Activated naive CD4-positive, alpha-beta T cell treated with Interleukin-2 at 50 U/mL for 16 hours (primary cell): Measurements from ENCODE around the gene TPRN.
A peak's percentile ranks its signal among the peaks of the same experiment; 100 is the strongest.

Experiments used
- DNase-seq: peaks from one replicate; pipeline ENCODE4 v3.0.0-alpha.2; 2020

Gene TPRN

DNA sequence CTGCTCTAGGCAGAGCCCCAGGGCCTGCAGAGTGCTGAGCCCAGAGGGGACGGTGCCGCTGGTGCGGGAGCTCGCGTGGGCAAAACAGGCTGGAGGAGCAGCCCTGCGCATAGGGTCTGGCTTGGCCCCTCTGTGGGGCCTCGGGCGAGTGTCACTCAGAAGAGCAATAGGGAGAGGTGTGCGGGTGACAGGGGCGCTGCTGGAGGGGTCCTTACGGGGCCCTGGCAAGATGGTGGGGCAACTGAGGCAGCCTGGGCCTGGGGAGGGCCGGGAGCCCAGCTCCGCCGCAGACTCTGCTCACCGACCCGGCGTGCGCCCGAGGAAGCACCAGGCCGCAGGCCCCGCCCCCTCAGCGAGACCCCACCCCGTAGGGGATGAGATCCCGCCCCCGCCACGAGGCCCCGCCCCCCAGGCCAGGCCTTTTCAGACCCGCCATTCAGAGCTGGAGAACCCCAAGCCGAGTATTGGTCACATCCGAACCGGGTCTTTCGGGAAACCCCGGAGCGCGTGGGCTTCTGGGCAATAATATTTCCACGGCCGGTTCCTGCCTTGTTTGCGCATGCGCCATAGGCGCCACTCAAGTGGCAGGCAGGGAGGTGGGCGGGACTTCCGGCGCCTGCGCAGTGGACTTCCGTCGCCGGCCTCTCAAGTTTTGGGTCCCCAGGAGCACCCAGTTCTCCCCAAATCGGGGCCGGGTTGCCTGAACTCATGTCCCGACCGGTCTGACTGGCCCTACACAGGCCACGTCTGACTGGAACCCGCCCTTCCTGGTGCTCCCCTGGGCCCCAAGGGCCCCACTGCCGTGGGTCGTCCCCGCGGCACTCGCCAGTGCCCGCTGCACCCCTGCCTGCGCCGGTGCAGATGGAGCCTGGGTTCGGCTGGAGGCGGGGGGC is 22.8 kb upstream of the TPRN start:
- DNase-seq, result peak; percentile 99

DNA sequence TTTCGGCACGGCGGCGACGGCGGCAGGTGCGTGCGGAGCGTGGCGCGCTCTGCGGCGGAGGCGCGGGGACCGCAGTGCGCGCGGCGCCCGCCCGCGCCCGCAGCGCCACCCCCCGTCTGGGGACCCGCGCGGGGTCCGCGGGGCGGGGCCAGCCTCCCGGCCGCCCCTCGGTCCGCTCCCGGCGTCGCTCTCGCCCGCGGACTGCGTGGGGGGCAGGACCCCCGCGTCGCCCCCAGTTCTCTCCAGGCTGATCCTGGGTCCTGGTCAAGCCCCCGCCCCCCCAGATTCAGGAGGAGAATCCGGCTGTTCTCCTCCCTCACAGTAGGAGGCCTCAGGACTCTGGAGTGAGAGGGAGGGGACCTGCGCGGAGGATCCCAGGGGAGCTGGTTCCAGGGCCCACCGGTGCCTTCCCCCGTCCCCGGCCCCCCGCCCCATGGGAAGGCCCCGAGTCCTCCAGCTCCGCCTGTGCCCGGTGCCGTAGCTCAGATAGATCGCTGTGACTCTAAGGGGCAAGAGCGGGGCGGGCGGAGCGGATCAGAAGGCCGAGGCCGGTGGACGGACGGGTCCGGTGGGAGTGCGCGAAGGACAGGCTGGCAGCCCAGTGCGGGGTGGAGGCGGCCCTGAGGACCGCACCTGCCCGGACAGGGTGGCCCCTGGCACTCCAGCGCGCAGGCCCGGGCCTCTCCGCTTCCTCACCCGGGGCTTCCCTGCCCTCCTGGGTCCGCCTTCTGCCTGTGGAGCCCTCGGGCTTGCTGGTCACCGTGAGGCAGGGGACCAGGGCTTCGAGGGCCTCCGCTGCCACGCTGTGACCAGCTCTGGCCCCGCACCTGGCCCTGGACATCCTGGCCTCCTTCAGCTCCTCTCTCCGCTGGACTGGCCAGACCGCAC is 21.9 kb upstream of the TPRN start, which contains the start of gene RNF208:
Gene RNF208, minus strand, starts transcription at position 51 of the 888 bp plus-strand sequence. CDS start 1,028 bp downstream, outside the sequence.
- DNase-seq, result no peak

DNA sequence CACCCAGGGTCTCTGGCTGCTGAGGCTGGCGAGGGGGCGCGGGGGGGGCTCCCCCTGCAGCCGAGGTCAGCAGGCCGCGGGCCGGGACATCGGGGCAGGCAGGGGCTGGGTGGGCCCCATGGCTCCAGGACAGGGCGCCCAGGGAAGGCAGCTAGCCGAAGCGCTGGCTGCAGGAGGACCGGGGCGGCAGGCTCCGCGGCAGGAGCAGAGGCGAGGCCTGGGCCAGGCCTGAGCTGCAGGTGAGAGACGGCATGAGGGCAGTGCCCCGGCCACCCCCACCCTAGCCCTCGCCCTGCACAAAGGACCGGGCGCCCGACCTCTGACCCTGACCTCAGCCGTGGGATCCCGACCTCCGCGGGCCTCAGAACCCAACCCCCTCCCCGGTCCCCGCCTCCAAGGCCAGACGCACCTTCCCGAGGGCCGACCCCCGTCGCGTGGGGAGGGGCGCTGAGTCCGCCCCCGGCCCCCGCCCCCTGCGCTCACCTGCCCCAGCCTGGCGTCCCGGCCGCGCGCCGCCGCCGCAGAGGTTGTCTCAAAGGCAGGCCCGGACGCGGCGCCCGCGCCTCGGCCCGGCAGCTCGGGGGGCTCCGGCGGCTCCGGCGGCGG is 21.1 kb upstream of the TPRN start:
- no peak for DNase-seq

DNA sequence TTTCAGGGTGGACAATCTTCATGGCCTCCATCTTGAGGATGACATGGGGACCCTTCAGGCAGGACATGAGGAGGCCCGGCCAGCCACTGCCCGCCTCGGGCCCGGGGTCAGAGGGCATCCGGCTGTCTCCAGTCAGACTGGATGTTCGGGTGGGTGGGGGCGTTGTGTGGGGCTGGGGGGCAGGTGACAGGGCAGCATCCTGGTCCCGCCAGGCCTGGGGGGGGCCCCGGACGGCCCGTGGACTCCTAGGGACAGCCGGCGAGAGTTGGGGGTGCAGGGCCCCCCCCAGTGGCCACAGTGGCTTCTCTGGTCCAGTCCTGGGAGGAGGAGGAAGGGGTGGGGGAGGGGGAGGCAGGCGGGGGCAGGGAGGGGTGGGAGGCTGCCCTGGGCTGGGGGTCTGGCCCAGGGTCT is 20.6 kb upstream of the TPRN start:
- DNase-seq, result no peak

DNA sequence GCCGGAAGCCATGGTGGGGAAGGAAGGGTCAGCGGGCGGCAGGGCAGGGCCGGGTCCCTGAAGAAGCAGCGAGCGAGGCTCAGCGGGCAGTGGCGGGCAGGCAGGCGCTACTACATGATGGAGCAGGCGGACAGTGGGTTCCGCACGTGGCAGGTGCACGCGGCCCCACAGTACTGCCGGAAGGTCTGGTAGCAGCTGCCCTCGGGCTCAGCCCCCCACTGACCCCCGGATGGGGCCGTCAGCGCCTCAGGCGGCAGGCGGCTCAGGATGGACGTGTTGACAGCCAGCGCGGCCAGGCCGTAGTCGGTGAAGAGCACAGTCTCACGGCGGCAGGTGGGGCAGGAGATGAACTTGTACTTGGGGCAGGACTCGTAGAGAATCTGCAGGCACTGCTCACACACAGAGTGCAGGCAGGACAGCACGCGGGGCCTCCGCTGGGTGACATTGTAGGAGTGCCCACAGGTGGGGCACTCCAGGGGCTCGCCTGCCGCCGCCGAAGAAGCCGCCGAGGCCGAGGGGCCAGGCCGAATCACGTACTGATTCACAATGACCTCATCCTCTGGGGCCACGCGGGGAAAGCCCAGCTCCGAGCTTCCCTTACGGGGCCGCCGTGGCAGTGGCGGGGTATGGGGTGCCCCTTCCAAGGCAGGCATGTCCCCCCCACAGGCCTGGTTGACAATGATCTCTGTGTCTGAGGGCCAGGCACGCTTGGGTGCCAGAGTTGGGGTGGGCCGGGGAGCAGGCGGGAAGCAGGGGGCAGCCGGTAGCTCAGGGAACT is 20.0 kb upstream of the TPRN start:
- DNase-seq, result no peak

DNA sequence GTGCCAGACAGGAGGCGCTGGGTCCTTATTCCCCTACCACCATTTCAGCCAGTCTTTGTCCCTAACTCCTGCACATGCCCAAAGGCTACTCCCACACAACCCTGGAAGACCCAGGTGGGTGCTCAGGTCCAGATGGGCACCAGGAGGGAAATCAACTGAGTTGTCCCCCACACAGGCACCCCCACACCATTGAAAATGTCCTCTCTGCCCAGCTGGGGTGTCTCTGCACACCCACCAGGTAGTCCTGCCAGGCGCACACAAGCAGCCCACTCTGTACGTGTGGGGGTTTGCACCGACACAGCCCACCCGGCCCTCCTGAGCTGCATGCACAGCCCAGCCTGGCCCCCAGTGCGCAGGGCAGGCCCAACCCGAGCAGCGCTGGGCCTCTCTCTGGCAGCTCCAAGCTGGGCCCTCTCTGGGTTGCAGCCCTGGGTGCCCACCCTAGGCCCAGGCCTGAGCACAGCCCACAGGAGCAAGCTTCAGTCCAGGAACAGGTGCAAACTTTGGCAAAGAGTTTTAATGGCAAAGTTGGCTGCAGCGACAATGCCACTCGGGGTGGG is 19.3 kb upstream of the TPRN start:
- DNase-seq, result no peak

DNA sequence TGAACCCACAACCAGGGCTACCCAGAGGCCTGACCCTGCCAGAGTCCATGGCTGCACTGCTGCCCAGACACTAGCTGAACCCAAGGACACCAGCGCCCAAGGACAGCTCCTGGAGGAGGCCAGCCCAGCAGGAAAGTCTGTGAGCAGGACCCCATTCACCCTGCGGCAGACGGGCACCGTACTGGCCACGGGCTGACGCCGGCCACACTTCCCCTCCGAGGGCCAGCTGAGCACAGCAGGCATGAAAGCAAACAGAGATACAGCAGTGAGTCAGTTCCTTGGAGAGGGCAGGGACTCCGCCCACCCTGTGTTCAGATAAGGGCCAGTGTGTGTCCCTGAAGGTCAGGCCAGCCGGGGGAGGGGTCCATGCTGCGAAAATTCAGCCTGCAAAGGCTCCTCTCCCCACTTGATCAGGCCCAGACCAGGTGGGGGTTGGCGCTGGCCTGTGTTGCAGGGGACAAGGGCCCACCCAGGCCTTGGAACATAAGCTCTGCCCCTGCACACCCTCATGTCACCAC is 18.3 kb upstream of the TPRN start:
- no peak for DNase-seq

DNA sequence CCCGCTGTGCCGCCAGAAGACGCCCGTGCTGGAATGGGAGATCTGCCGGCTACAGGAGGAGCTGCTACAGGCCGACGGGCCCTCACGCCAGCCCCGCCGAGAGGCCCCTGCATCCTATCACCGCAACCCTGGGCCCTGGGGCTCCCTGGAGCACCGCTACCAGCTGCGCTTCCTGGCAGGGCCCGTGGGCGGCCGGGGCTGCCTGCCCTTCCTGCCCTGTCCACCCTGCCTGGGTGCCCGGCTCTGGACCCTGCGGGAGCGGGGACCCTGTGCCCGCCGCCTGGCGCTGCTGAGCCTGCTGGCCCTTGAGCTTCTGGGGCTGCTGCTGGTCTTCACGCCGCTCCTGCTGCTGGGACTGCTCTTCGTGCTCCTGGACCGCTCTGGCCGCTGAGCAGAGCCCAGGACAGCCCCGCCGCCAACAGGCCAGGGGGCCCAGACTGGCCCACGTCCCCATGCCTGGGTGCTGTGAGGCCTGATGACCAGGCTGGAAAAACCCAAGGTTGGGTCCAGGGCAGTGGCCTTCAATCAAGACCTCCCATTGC is 17.7 kb upstream of the TPRN start:
- no peak for DNase-seq

DNA sequence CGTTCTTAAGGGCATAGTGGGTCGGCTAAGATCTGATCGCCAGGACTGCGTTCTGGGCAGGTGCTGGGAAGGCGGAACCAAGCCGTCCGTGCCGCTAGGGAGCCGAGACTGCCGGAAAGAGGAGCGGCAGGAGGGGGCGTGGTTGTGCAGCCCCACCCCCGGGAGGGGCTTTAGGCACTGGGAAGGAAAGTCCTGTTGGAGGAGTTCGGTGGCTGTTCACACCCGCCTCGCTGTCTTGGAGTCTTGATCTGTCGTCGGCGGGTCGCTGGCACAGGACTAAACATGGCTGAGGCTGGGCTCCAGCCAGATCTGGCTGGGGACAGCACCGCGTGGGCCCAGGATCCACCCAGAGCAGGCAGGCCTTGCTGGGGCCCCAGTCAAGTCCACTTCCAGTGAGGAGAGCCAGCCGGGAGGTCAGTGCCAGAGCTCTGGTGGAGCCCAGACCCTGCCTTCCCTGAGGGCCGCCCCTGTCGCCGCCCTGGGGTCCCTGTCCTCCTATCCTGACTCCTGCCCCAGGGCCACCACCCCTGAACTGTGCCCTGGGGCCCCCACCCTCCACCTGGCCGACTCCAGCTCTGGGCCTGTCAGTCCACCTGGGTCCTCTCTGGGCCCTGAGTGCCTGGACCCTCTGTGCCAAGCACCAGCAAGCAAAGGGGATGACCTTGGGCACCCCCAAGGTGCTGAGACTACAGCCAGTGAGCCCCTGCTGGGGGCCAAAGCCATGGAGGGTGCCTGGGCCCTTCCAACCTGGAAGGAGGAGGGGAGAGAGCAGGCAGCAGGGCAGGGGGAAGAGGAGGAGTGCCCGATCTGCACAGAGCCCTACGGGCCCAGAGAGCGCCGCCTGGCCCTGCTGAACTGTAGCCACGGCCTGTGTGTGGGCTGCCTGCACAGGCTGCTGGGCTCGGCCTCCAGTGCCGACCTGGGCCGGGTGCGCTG is 17.0 kb upstream of the TPRN start:
- DNase-seq, result no peak

DNA sequence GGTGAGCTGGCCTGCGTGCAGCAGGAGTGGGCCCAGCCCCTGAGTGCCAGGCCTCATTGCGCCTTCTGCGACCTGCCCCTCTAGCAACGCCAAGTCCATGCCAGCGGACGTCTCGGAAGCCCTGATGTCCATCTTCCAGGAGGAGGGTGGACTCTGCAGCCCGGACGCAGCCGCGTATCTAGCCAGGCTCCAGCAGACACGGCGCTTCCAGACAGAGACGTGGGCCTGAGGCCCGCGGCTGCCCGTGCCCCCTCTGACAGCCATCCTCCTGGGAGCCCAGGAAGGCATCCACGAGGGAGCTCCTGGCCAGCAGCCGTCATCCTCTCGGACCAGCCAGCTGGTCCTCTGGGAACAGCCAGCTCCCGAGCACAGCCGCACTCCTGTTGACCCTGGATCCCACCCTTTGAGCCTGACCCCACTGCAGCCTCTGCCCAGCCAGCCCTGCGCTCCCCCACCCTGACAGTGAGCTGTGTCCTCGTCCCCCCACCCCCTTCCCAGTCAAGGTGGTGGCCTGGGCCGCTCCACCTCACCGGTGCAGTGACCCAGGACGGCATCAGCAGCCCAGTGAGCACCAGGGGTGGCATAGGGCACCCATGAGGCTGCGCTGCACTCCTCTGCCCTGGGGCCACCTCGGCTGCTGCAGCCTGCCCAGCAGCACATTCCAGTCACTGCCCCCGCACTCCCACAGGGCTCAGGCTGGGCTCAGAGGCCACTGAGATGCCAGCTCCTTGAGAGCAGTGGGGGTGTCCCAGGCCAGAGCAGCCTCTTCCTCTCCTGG is 15.8 kb upstream of the TPRN start:
- no peak for DNase-seq

DNA sequence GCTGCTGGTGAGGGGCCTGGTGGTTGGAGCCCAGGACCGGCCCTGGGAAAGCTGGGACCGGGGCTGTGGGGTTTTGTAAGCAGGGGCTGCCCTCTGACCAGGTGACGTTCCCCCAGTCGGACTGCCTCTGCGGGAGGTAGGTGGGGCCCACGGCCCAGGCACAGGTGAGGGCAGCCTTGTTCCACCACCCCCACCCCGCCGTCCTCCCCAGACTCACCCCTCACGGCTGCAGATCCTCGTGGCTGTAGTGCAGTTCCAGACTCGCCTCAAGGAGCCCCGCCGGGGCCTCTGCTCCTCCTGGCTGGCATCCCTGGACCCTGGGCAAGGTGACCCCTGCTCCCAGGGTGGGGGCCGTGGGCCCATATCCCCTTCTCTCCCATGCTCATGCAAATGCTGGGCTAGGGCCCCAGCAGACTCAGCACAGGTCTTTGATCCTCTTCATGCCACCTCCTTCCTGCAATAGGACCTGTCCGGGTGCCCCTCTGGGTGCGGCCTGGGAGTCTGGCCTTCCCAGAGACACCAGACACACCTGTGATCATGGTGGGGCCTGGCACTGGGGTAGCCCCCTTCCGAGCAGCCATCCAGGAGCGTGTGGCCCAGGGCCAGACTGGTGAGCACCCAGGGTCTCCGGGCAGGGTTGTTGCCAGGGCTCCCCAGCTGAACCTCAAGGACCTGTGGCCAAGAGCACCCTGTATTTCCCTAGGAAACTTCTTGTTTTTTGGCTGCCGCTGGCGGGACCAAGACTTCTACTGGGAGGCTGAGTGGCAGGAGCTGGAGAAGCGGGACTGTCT is 14.8 kb upstream of the TPRN start:
- no peak for DNase-seq

DNA sequence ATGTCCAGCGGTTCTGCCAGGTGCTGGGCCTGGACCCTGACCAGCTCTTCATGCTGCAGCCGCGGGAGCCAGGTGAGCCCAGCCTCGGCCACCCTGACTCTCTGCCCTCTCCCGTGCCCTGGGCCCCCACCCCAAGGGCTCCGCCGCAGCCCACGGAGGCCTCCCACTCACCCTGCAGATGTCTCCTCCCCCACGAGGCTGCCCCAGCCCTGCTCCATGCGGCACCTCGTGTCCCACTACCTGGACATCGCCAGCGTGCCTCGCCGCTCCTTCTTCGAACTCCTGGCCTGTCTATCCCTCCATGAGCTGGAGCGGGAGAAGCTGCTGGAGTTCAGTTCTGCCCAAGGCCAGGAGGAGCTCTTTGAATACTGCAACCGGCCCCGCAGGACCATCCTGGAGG is 14.1 kb upstream of the TPRN start:
- DNase-seq, result no peak

DNA sequence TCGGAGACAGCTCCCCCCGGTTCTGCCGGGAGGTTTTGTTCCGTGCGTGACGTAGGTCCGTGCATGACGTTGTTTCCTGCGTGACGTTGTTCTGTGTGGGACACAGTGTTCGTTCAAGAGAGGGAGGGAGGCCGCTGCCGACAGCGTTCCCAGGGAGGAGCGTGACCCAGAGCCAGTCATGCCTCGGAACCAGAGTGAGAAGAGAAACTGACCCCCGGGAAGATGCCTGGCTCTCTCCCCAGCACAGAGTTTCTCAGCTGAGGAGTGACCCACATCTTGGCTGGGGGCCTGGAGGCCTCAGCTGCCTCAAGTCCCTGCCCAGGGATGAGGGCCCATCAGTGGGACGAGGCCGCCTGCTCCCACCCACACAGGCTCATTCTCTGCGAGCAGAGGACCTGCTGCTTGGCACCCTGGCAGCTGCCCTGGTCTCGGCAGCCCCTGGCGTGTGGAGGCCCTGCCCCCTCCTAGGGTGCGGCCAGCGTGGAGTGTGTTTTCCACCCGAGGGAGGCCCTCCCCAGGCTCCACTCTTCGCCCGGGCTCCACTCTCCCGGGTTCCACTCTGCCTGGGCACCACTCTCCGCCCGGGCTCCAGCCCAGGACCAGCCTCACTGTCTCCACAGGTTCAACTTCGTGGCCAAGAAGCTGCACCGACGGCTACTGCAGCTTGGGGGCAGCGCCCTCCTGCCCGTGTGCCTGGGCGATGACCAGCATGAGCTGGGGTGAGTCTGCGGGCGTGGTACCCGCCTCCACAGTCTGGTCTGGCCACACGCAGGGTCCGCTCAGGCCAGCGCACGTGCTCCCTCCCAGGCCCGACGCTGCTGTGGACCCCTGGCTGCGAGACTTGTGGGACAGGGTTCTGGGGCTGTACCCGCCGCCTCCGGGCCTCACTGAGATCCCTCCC is 12.9 kb upstream of the TPRN start:
- DNase-seq, result no peak

DNA sequence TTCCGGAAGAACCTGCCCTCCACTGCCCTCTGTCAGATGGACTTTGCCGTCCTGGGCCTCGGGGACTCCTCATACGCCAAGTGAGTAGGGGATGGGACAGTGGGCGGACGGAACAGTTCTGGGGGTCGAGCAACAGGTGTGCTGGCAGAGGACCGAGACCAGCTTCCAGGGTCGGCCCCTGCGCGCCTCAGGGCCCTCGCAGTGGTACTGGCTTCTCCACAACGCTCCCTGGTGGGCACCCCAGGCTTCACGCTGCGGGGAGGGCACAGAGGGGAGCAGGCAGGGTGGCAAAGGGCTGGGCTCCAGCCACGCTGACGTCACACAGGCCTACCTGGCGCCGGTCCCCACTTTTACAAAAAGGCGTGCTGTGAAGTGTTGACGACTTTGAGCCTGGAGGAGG is 12.0 kb upstream of the TPRN start:
- no peak for DNase-seq

DNA sequence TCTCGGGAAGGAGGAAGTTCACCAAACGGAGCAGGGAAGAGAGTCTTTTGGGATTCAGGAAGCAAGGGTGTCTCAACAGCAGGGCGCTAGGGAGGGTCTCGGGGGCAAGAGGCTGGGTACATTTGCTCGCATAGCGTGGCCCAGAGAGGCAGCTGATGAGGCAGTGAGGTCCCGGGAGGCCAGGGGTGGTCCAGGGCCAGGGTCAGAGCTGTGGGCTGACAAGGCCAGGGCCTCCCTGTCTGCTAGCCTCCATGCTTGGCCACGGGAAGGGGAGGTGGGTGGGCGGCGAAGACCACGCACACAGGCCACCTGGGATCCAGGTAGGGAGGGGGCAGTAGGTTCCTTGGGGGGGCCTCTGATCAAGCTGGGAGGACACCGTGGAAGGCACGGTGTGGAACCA is 11.0 kb upstream of the TPRN start:
- no peak for DNase-seq

DNA sequence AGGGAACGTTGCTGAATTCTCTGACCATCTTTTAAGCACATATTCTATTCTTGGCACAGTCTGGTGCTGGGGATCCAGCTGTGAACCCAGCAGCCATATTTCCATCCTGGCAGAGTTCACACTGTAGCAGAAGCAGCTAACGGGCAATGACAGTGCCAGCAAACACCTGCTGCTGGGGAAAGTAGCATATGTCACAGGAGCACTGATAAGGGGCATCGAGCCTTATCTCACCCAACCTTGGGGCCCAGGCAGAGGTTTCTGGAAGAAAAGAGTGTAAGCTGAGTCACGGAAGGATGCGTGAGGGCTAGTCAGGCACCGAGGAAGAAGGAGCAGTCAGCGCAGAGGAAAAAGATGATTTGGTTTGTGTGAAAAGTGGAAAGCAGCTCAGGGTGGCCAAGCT is 6.1 kb upstream of the TPRN start:
- no peak for DNase-seq
